ENCODE data around the gene CEP112.

DNA sequence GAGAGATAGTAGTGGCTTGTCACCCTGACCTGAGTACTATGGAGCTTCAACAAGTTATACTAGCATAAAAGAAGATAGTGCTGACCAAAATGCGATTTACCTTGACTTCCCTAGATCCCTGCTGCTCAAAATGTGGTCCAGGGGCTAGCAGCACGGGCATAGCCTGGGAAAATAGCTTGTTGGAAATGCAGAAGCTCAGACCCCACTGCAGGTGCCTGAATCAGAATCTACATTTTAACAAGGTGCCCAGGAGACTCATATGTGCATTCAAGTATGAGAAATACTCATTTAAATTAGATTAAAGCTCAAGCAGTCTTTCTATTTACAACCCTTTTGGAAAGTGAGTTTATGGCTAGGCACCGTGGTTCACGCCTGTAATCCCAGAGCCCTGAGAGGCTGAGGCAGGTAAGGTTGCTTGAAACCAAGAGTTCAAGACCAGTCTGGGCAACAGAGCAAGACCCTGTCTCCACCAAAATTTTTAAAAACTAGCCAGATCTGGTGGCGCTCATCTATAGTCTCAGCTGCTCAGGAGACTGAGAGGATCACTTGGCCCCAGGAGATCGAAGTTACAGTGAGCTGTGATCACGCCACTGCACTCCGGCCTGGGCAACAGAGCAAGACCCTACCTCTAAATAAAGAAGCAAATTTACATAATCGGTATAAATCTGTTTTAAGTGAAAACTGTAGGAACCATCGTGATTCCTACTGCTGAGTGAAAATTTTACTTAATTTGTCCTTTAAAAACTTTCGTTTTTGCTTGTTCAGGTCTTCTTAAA lies 30.0 kb upstream of the CEP112 start:
- TF ChIP-seq, protein P1, sequence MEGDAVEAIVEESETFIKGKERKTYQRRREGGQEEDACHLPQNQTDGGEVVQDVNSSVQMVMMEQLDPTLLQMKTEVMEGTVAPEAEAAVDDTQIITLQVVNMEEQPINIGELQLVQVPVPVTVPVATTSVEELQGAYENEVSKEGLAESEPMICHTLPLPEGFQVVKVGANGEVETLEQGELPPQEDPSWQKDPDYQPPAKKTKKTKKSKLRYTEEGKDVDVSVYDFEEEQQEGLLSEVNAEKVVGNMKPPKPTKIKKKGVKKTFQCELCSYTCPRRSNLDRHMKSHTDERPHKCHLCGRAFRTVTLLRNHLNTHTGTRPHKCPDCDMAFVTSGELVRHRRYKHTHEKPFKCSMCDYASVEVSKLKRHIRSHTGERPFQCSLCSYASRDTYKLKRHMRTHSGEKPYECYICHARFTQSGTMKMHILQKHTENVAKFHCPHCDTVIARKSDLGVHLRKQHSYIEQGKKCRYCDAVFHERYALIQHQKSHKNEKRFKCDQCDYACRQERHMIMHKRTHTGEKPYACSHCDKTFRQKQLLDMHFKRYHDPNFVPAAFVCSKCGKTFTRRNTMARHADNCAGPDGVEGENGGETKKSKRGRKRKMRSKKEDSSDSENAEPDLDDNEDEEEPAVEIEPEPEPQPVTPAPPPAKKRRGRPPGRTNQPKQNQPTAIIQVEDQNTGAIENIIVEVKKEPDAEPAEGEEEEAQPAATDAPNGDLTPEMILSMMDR (IDR thresholded peaks at IDR 0.05): no peak
- TF ChIP-seq POLR2A (IDR thresholded peaks at IDR 0.05): no peak
